Osteoblast (primary cell): ENCODE results near the gene UQCC2. TPM values are rescaled to one million over a fixed set of nuclear protein-coding genes. Genes with fewer than 3 reads are reported as not detected.

Source experiments
- DNase-seq: peaks from one replicate; pipeline ENCODE4 v3.0.0; 2011; ENCODE audit warnings: low spot score, mixed read lengths; ENCODE audit not compliant: insufficient read length; ENCODE audit errors: missing footprints
- H2AFZ ChIP-seq: 2 replicates; pipeline ENCODE4 v1.6.0; 2011; ENCODE audit warnings: mild to moderate bottlenecking, low read length
- H3K27ac ChIP-seq: 2 replicates; pipeline ENCODE4 v1.5.1; 2011; ENCODE audit warnings: mild to moderate bottlenecking, low read depth, low read length, moderate library complexity
- H3K27me3 ChIP-seq: 2 replicates; pipeline ENCODE4 v1.6.0; 2012; ENCODE audit warnings: mild to moderate bottlenecking, control low read depth, inconsistent platforms, low read length, moderate library complexity; ENCODE audit not compliant: insufficient read depth
- H3K36me3 ChIP-seq: 2 replicates; pipeline ENCODE4 v1.5.1; 2011; ENCODE audit warnings: mild to moderate bottlenecking, low read length, control low read depth, moderate library complexity; ENCODE audit not compliant: insufficient read depth
- H3K4me1 ChIP-seq: 2 replicates; pipeline ENCODE4 v1.5.1; 2011; ENCODE audit warnings: mild to moderate bottlenecking, low read length, control low read depth, moderate library complexity; ENCODE audit not compliant: insufficient read depth
- H3K4me2 ChIP-seq: 2 replicates; pipeline ENCODE4 v1.6.0; 2011; ENCODE audit warnings: mild to moderate bottlenecking, low read length; ENCODE audit not compliant: insufficient read depth
- H3K4me3 ChIP-seq: fragments of 200-600 bp; sonication (generic); 3 replicates; pipeline ENCODE4 v1.5.1; 2012; ENCODE audit warnings: mild to moderate bottlenecking, low read length, inconsistent platforms; ENCODE audit not compliant: insufficient read depth
- H3K79me2 ChIP-seq: 2 replicates; pipeline ENCODE4 v1.6.0; 2012; ENCODE audit warnings: mild to moderate bottlenecking, low read length, control low read depth, inconsistent platforms; ENCODE audit not compliant: insufficient read depth
- H3K9me3 ChIP-seq: 2 replicates; pipeline ENCODE4 v1.5.1; 2011; ENCODE audit warnings: low read depth, low read length, control low read depth
- H4K20me1 ChIP-seq: 2 replicates; pipeline ENCODE4 v1.6.0; 2012; ENCODE audit warnings: mild to moderate bottlenecking, low read length, control low read depth; ENCODE audit not compliant: insufficient read depth
- total RNA-seq: library from RNA; depleted of rRNA; stranded (reverse); fragments of >200 nt; gene quantifications from 2 replicates; pipeline ENCODE4 v1.2.3, GENCODE V29; 2012
- TF ChIP-seq, protein P1 (sequence below): IDR thresholded peaks from 2 replicates; pipeline ENCODE4 v1.5.1; 2011; ENCODE audit warnings: mild to moderate bottlenecking, low read depth, low read length, moderate library complexity; ENCODE audit errors: extremely low read depth

The UQCC2 gene
- total RNA-seq, 1 donor = 15.2 TPM

- TF ChIP-seq, protein P1, sequence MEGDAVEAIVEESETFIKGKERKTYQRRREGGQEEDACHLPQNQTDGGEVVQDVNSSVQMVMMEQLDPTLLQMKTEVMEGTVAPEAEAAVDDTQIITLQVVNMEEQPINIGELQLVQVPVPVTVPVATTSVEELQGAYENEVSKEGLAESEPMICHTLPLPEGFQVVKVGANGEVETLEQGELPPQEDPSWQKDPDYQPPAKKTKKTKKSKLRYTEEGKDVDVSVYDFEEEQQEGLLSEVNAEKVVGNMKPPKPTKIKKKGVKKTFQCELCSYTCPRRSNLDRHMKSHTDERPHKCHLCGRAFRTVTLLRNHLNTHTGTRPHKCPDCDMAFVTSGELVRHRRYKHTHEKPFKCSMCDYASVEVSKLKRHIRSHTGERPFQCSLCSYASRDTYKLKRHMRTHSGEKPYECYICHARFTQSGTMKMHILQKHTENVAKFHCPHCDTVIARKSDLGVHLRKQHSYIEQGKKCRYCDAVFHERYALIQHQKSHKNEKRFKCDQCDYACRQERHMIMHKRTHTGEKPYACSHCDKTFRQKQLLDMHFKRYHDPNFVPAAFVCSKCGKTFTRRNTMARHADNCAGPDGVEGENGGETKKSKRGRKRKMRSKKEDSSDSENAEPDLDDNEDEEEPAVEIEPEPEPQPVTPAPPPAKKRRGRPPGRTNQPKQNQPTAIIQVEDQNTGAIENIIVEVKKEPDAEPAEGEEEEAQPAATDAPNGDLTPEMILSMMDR = no peak
- H3K4me2 ChIP-seq = peak overlapping the region; percentile 23
- H3K79me2 ChIP-seq = no peaks in the 10 kb centered on the region
- peaks cover 20% of the 10 kb centered on the region for H3K27me3 ChIP-seq
- no peaks in the 10 kb centered on the region for H3K9me3 ChIP-seq
- H2AFZ ChIP-seq = peak overlapping the region; percentile 81
- H3K36me3 ChIP-seq = no peaks in the 10 kb centered on the region
- no peak overlapping the region for H3K27ac ChIP-seq
- no peak for DNase-seq
- peaks cover 5% of the 10 kb centered on the region for H3K4me1 ChIP-seq
- H3K4me3 ChIP-seq = no peak overlapping the region
- H4K20me1 ChIP-seq = no peaks in the 10 kb centered on the region
These were observed 6.5 kb upstream of the UQCC2 start for GRCh38 chr6:33717934-33718455.

GRCh38 chr6:33716890-33717632, 5.6 kb upstream of the UQCC2 start:
- Histone ChIP-seq H2AFZ (no peak overlapping the region), H3K36me3 (no peaks in the 10 kb centered on the region), H3K27me3 (peaks cover 15% of the 10 kb centered on the region), H3K4me2 (no peak overlapping the region), H3K4me3 (no peak overlapping the region), H4K20me1 (no peaks in the 10 kb centered on the region), H3K79me2 (no peaks in the 10 kb centered on the region), H3K27ac (no peak overlapping the region), H3K4me1 (peaks cover 5% of the 10 kb centered on the region), H3K9me3 (no peaks in the 10 kb centered on the region)
- no peak for DNase-seq
- TF ChIP-seq, protein P1 = no peak

GRCh38 chr6:33716379-33716778, 4.9 kb upstream of the UQCC2 start:
- no peak for DNase-seq
- H3K4me2 ChIP-seq = no peak overlapping the region
- H3K79me2 ChIP-seq = no peaks in the 10 kb centered on the region
- no peaks in the 10 kb centered on the region for H4K20me1 ChIP-seq
- H3K27me3 ChIP-seq = peaks cover 10% of the 10 kb centered on the region
- no peak overlapping the region for H2AFZ ChIP-seq
- H3K4me3 ChIP-seq = no peak overlapping the region
- no peaks in the 10 kb centered on the region for H3K9me3 ChIP-seq
- no peak overlapping the region for H3K27ac ChIP-seq
- TF ChIP-seq, protein P1 = no peak
- H3K36me3 ChIP-seq = no peaks in the 10 kb centered on the region
- H3K4me1 ChIP-seq = peaks cover 8% of the 10 kb centered on the region

DNA sequence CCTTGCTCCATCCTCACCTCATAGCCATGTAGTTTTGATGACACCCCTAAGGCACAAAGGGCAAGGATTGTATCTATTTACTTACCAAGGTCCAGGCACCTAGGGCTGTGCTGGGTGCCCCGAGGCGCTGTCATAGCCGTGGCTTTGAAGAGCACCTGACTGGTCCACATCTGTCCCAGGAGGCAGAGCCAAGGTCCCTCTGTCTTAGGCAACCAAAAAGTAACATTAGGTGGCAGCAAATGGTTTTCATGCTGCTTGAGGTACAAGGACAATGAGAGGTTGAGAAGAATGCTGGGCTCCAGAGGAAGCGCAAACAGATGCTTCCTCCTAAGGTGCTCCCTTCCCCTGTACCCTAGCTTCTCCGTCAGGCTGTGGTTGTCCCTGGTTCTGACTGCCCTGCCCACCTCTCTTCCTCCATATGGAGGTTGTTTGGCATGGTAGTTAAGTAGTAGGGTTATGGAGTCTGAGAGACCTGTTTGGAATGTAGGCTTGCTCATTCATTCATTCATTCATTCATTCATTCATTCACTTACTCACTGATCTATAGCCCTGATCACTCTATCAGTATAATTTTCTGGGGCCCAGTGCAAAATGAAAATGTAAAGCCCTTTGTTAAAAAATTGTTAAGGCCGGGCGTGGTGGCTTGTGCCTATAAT, 3.0 kb upstream of the UQCC2 start:
- Histone ChIP-seq H3K79me2 (peaks cover 17% of the 10 kb centered on the region), H3K4me1 (peaks cover 24% of the 10 kb centered on the region), H4K20me1 (peaks cover 4% of the 10 kb centered on the region), H3K27ac (no peak overlapping the region), H3K27me3 (peaks cover 3% of the 10 kb centered on the region), H2AFZ (no peak overlapping the region), H3K4me2 (no peak overlapping the region), H3K4me3 (no peak overlapping the region), H3K9me3 (no peaks in the 10 kb centered on the region), H3K36me3 (peaks cover 3% of the 10 kb centered on the region)
- TF ChIP-seq, protein P1 = no peak
- no peak for DNase-seq
